ENCODE data around the gene VSTM1.

Gene VSTM1

DNA sequence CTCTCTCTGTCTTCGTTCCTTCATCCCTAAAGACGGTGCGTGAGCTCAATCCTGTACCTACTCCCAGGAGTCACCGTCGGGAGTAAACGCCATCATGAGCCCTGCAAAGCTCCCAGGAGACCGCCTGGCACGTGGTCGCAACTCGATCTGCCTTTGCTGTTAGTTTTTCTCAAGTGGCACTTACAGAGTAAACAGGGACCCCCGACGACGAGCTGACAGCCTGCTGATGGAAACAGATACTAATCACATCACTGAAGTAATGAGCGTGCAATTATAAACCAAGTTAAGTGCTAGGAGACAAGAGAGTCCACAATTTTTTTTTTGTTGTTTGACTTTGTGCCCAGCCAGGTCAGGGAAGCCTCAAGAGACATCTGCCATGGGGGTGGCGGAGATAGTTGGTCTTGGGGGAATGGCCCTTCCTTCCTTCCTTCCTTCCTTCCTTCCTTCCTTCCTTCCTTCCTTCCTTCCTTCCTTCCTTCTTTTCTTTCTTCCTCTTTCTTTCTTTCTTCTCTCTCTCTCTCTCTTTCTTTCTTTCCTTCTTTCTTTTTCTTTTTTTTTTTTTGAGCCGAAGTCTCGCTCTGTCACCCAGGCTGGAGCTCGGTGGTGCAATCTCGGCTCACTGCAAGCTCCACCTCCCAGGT, 48.7 kb downstream of the VSTM1 start:
- ATAC-seq: no peak
- TF ChIP-seq TCF4 (CRISPR knock-in tag; IDR thresholded peaks at IDR 0.05; ENCODE audit: borderline replicate concordance) (no peak), ZFP30 (CRISPR knock-in tag; IDR thresholded peaks at IDR 0.05) (no peak), PPARA (CRISPR knock-in tag; IDR thresholded peaks at IDR 0.05; ENCODE audit: borderline replicate concordance) (no peak), ZC3H10 (CRISPR knock-in tag; IDR thresholded peaks at IDR 0.05) (no peak), TOX (CRISPR knock-in tag; IDR thresholded peaks at IDR 0.05; ENCODE audit: borderline replicate concordance) (no peak), ZFP3 (CRISPR knock-in tag; IDR thresholded peaks at IDR 0.05) (no peak), SNAI2 (CRISPR knock-in tag; IDR thresholded peaks at IDR 0.05) (no peak), CSDC2 (CRISPR knock-in tag; IDR thresholded peaks at IDR 0.05) (no peak), ZNF565 (CRISPR knock-in tag; conservative IDR thresholded peaks at IDR 0.05; ENCODE audit: low read depth) (no peak), GLIS3 (CRISPR knock-in tag; IDR thresholded peaks at IDR 0.05) (no peak), OSR1 (CRISPR knock-in tag; IDR thresholded peaks at IDR 0.05) (no peak), ARNTL (CRISPR knock-in tag; IDR thresholded peaks at IDR 0.05; ENCODE audit: borderline replicate concordance, low read depth) (no peak)
- TF ChIP-seq, protein P1, sequence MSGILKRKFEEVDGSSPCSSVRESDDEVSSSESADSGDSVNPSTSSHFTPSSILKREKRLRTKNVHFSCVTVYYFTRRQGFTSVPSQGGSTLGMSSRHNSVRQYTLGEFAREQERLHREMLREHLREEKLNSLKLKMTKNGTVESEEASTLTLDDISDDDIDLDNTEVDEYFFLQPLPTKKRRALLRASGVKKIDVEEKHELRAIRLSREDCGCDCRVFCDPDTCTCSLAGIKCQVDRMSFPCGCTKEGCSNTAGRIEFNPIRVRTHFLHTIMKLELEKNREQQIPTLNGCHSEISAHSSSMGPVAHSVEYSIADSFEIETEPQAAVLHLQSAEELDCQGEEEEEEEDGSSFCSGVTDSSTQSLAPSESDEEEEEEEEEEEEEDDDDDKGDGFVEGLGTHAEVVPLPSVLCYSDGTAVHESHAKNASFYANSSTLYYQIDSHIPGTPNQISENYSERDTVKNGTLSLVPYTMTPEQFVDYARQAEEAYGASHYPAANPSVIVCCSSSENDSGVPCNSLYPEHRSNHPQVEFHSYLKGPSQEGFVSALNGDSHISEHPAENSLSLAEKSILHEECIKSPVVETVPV (CRISPR knock-in tag; IDR thresholded peaks at IDR 0.05): no peak
- TF ChIP-seq, protein P2, sequence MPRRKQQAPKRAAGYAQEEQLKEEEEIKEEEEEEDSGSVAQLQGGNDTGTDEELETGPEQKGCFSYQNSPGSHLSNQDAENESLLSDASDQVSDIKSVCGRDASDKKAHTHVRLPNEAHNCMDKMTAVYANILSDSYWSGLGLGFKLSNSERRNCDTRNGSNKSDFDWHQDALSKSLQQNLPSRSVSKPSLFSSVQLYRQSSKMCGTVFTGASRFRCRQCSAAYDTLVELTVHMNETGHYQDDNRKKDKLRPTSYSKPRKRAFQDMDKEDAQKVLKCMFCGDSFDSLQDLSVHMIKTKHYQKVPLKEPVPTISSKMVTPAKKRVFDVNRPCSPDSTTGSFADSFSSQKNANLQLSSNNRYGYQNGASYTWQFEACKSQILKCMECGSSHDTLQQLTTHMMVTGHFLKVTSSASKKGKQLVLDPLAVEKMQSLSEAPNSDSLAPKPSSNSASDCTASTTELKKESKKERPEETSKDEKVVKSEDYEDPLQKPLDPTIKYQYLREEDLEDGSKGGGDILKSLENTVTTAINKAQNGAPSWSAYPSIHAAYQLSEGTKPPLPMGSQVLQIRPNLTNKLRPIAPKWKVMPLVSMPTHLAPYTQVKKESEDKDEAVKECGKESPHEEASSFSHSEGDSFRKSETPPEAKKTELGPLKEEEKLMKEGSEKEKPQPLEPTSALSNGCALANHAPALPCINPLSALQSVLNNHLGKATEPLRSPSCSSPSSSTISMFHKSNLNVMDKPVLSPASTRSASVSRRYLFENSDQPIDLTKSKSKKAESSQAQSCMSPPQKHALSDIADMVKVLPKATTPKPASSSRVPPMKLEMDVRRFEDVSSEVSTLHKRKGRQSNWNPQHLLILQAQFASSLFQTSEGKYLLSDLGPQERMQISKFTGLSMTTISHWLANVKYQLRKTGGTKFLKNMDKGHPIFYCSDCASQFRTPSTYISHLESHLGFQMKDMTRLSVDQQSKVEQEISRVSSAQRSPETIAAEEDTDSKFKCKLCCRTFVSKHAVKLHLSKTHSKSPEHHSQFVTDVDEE (CRISPR knock-in tag; IDR thresholded peaks at IDR 0.05): no peak

DNA sequence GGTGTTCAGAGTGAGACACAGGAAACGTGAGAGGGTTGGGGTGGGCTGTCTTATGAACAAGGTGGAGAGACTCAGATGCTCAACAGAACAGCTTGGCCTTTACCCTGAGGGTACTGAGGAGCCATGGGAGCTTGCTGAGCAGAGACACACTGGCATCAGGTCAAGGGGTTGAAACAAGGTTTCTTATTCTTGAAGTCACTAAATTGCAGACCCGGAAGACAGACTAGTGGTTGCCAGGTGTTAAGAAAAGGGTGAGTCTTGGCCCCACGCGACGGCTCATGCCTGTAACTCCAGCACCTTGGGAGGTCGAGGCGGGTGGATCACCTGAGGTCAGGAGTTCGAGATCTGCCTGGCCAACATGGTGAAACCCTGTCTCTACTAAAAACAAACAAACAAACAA, 49.8 kb downstream of the VSTM1 start:
- TF ChIP-seq SNAI2 (CRISPR knock-in tag; IDR thresholded peaks at IDR 0.05): no peak
- TF ChIP-seq ARNTL (CRISPR knock-in tag; IDR thresholded peaks at IDR 0.05; ENCODE audit: borderline replicate concordance, low read depth): no peak
- TF ChIP-seq, protein P3, sequence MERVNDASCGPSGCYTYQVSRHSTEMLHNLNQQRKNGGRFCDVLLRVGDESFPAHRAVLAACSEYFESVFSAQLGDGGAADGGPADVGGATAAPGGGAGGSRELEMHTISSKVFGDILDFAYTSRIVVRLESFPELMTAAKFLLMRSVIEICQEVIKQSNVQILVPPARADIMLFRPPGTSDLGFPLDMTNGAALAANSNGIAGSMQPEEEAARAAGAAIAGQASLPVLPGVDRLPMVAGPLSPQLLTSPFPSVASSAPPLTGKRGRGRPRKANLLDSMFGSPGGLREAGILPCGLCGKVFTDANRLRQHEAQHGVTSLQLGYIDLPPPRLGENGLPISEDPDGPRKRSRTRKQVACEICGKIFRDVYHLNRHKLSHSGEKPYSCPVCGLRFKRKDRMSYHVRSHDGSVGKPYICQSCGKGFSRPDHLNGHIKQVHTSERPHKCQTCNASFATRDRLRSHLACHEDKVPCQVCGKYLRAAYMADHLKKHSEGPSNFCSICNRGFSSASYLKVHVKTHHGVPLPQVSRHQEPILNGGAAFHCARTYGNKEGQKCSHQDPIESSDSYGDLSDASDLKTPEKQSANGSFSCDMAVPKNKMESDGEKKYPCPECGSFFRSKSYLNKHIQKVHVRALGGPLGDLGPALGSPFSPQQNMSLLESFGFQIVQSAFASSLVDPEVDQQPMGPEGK (CRISPR knock-in tag; IDR thresholded peaks at IDR 0.05; ENCODE audit: borderline replicate concordance): no peak
- TF ChIP-seq, protein P4, sequence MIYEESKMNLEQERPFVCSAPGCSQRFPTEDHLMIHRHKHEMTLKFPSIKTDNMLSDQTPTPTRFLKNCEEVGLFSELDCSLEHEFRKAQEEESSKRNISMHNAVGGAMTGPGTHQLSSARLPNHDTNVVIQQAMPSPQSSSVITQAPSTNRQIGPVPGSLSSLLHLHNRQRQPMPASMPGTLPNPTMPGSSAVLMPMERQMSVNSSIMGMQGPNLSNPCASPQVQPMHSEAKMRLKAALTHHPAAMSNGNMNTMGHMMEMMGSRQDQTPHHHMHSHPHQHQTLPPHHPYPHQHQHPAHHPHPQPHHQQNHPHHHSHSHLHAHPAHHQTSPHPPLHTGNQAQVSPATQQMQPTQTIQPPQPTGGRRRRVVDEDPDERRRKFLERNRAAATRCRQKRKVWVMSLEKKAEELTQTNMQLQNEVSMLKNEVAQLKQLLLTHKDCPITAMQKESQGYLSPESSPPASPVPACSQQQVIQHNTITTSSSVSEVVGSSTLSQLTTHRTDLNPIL (CRISPR knock-in tag; IDR thresholded peaks at IDR 0.05; ENCODE audit: low read depth): no peak
- TF ChIP-seq OSR1 (CRISPR knock-in tag; IDR thresholded peaks at IDR 0.05): no peak
- no peak for TF ChIP-seq ISL1 (CRISPR knock-in tag; IDR thresholded peaks at IDR 0.05)
- TF ChIP-seq TOX (CRISPR knock-in tag; IDR thresholded peaks at IDR 0.05; ENCODE audit: borderline replicate concordance): no peak
- TF ChIP-seq RARB (CRISPR knock-in tag; IDR thresholded peaks at IDR 0.05): no peak
- TF ChIP-seq PPARA (CRISPR knock-in tag; IDR thresholded peaks at IDR 0.05; ENCODE audit: borderline replicate concordance): no peak
- no peak for ATAC-seq

DNA sequence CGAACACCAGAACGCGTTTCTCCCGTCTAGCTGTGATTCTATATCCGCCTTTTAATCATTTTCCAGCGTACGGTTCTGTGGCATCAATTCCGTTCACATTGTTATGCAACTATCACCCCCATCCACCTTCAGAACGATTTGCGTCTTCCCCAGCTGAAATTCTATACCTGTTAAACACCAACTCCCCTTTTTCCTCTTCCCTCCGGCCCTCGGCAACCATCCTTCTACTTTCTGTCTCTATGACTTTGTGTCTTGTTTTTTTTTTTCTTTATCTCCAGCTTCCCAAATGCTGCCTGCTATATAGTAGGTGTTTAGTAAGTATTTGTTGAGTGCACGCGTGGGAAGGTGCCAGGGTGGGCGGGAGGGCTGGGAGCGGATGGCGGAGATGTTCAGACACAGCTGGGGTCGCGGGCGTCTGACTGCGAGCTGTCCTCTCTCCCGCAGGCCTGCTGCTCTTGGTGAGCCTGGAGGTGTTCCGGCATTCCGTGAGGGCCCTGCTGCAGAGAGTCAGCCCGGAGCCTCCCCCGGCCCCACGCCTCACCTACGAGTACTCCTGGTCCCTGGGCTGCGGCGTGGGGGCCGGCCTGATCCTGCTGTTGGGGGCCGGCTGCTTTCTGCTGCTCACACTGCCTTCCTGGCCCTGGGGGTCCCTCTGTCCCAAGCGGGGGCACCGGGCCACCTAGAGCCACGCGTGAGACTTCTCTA, 52.0 kb downstream of the VSTM1 start:
- TF ChIP-seq CSDC2 (CRISPR knock-in tag; IDR thresholded peaks at IDR 0.05) (no peak), RARB (CRISPR knock-in tag; IDR thresholded peaks at IDR 0.05) (no peak), TOX (CRISPR knock-in tag; IDR thresholded peaks at IDR 0.05; ENCODE audit: borderline replicate concordance) (no peak), ZFP30 (CRISPR knock-in tag; IDR thresholded peaks at IDR 0.05) (no peak), PPARA (CRISPR knock-in tag; IDR thresholded peaks at IDR 0.05; ENCODE audit: borderline replicate concordance) (no peak), ISL1 (CRISPR knock-in tag; IDR thresholded peaks at IDR 0.05) (no peak), ZC3H10 (CRISPR knock-in tag; IDR thresholded peaks at IDR 0.05) (no peak), ZNF565 (CRISPR knock-in tag; conservative IDR thresholded peaks at IDR 0.05; ENCODE audit: low read depth) (no peak)
- TF ChIP-seq, protein P2 (CRISPR knock-in tag; IDR thresholded peaks at IDR 0.05): no peak
- TF ChIP-seq, protein P4 (CRISPR knock-in tag; IDR thresholded peaks at IDR 0.05; ENCODE audit: low read depth): no peak
- peak; percentile 40; the same call in 2 of the 3 replicates for ATAC-seq
